Measurements from ENCODE around the gene RABEPK.

- TF ChIP-seq CTCF (IDR thresholded peaks at IDR 0.05; ENCODE audit: poor library complexity): no peak
- no peak for TF ChIP-seq EZH2 (IDR thresholded peaks at IDR 0.05; ENCODE audit: borderline replicate concordance)
- no peak for TF ChIP-seq EZH2phosphoT487 (IDR thresholded peaks at IDR 0.05; ENCODE audit: low read depth, severe bottlenecking, unreplicated experiment)
Measured at GRCh38 chr9:125271081-125271480, 70.7 kb downstream of the RABEPK start.

Measured in hepatocyte (in vitro differentiated cells).